Neuron (in vitro differentiated cells): Measurements from ENCODE around the gene CACNB3.
A peak's percentile ranks its signal among the peaks of the same experiment; 100 is the strongest.

ENCODE experiments used
- H2AFZ ChIP-seq: one replicate; pipeline ENCODE4 v1.6.1; 2013; ENCODE audit warnings: low read depth, mild to moderate bottlenecking, inconsistent platforms, low read length, moderate library complexity
- H3K27me3 ChIP-seq: one replicate; pipeline ENCODE4 v1.6.1; 2013; ENCODE audit warnings: low read length; ENCODE audit not compliant: insufficient read depth
- H3K36me3 ChIP-seq: one replicate; pipeline ENCODE4 v1.6.1; 2013; ENCODE audit warnings: low read length; ENCODE audit not compliant: insufficient read depth
- H3K4me1 ChIP-seq: one replicate; pipeline ENCODE4 v1.6.1; 2013; ENCODE audit warnings: low read length; ENCODE audit not compliant: insufficient read depth
- H3K4me3 ChIP-seq: 2 replicates; pipeline ENCODE4 v1.5.1; 2013; ENCODE audit warnings: mild to moderate bottlenecking, low read length, moderate library complexity
- H3K9me3 ChIP-seq: one replicate; pipeline ENCODE4 v1.6.1; 2013; ENCODE audit warnings: low read length

Gene CACNB3

DNA sequence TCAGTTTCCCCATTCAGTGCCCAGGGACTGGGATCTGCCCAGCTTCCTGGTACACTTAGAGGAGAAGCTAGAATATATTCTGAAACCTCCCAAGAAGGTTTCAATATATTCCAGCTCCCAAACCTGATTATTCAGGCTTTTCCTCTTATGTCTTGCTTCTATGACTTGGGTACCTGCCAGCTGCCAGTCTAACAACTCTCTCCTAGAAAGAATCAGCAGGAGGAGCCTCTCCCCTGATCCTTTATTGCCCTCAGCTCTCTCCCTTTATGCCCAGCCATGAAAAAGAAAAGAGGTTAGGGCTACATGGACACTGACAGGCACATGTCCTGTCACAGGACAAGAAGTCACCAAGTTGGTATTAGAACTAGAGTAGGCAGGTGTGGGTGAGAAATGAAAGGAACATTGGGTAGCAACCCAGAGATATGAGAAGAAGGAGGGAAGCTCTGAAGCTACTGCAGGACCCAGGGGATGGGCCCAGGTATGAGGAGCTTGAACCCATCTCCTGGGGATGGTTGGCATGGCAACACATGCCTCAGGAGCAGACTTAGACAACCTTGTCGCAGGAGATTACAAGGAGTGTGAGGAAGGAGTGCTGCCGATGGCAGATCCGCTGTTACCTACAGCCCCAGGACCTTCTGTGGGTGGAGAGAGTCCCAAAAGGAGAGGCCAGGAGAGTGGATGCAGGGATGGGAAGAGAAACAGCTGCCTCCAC is 2.0 kb upstream of the CACNB3 start:
- peak overlapping the region; percentile 54 for H3K4me3 ChIP-seq
- no peaks in the 10 kb centered on the region for H3K36me3 ChIP-seq
- no peaks in the 10 kb centered on the region for H3K9me3 ChIP-seq
- no peak overlapping the region for H2AFZ ChIP-seq
- H3K27me3 ChIP-seq: no peaks in the 10 kb centered on the region
- peaks cover 36% of the 10 kb centered on the region for H3K4me1 ChIP-seq

DNA sequence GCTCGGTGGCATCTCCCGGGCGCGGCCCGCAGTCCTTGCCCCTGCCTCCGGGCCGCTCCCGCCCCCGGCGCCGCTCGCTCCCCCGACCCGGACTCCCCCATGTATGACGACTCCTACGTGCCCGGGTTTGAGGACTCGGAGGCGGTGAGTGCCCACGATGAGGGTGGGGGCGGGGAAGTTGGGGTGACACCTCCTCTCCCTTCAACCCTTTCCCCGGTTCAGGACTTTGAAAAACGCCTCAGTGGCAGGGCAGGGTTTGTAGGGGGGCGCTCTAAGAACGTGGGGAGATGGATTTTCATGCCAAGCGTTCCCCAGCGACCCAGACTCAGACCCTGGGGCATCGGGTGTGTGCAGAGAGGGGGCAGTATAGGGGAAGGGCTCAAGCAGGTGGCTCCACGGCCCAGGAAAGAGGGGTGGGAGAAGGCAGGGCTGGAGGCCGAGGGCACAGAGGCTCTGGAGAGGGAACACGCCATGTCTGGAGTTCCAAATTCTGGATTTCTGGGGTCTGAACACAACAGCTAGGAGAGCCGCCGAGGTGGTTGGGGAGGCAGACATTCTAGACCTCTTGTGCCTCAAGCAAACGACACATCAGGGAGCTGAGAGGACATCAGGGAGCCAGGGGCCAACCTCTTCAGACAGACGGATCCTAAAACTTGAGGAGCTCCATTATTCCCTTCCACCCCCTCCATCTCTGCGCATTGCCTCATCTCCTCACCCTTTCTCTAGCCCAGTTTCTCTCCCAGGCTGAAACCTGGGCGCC is 715 bp downstream of the CACNB3 start:
- Histone ChIP-seq H3K4me1 (peaks cover 34% of the 10 kb centered on the region), H3K4me3 (peak overlapping the region; percentile 78), H2AFZ (no peak overlapping the region)

DNA sequence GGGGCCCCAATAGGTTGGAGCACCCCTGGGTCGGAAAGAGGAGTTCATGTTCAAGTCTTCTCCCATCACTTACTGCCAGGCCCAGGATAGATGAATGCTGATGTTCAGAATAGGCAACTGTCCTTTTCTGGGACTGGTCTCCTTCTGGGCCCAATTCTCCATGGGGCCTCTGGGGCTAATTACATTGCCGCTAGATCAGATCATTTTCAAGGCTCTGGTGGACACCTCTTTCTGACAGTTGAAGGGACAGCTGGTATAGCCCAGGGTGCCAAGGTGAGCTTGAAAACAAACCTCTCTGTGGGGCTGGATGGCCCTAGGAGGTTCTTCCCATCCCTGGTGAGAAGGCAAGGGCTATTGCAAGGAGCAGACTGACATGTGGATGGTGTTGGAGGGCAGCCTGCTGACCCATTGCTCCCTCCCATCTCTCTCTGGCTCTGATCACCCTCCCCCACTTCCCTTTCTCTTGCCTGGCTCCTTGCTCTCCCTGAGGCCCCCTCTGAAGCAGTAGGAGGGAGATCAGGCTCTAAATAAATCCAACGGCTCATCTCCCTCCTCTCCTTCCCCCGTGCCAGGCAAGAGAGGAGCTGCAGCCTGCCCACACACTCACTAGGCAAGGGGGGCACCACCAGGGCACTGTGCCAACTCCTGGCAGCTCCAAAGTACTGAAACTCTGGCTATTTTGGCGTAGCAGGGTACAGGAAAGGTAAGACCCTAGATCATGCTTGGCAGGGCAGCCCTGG is 1.9 kb downstream of the CACNB3 start:
- Histone ChIP-seq H3K4me1 (peaks cover 34% of the 10 kb centered on the region), H3K4me3 (no peak overlapping the region), H3K9me3 (no peaks in the 10 kb centered on the region), H3K27me3 (no peaks in the 10 kb centered on the region), H2AFZ (no peak overlapping the region), H3K36me3 (peaks cover 31% of the 10 kb centered on the region)

More for the DNA sequence above, 715 bp downstream of the CACNB3 start:
- Histone ChIP-seq H3K27me3 (no peaks in the 10 kb centered on the region), H3K9me3 (no peaks in the 10 kb centered on the region), H3K36me3 (peaks cover 20% of the 10 kb centered on the region)

DNA sequence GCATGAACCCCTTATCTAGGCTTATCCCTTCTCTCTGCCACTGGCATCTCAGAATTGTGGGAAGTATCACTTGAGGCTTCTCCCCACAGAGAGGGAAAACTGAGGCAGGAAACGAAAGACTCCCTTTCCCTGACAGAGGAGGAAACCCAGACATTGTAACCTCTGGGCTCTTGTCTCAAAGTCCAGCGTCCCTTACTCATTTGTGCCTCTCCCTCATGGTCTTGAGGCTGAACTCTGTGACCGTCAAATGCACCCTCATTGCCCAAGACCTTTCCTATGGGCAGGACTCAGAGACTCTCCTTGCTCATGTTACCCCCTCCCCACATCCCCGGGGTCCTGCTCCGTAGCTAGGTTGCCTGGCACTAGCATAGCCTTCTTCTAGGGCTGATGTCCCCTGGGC is 3.8 kb downstream of the CACNB3 start:
- Histone ChIP-seq H3K9me3 (no peaks in the 10 kb centered on the region), H3K27me3 (no peaks in the 10 kb centered on the region), H2AFZ (no peak overlapping the region), H3K4me1 (peaks cover 19% of the 10 kb centered on the region), H3K4me3 (no peak overlapping the region), H3K36me3 (peaks cover 51% of the 10 kb centered on the region)

DNA sequence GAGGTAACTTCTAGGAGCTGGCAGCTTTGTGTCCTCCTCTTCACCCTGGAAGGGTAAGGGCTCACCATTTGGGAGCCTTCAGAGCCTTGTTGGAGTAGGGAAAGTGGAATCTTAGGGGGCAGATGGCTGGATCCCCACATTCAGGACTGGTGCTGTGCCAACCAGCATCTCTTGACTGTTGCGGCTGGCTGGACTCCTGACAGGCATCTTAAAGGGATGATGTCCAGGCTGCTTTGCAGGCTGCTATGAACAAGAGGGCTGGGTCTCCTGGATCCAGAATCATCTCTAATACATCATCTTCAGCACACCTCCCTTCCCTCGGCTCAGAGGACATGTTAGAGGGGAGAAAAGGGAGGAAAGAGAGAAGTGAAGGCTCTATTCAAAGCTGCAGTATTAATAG is 4.4 kb downstream of the CACNB3 start:
- no peak overlapping the region for H3K4me3 ChIP-seq
- peaks cover 13% of the 10 kb centered on the region for H3K4me1 ChIP-seq
- no peak overlapping the region for H2AFZ ChIP-seq
- H3K9me3 ChIP-seq: no peaks in the 10 kb centered on the region
- H3K27me3 ChIP-seq: no peaks in the 10 kb centered on the region
- H3K36me3 ChIP-seq: peaks cover 56% of the 10 kb centered on the region

DNA sequence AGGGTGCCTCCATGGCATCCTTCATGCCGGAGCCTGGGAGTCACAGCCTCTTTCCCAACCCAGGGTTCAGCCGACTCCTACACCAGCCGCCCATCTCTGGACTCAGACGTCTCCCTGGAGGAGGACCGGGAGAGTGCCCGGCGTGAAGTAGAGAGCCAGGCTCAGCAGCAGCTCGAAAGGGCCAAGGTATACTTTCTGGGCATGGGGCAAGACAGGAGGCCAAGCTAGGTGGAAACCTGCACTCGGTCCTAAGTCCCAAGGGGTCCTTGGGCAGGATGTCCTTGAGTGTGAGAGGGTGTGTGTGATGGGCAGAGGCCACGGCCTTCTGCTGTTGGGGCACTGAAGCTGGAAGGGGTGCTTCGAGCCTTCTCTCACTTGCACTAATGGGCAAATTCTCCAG is 5.0 kb downstream of the CACNB3 start:
- no peaks in the 10 kb centered on the region for H3K9me3 ChIP-seq
- H3K4me1 ChIP-seq: peaks cover 9% of the 10 kb centered on the region
- H2AFZ ChIP-seq: no peak overlapping the region
- no peak overlapping the region for H3K4me3 ChIP-seq
- H3K36me3 ChIP-seq: peaks cover 62% of the 10 kb centered on the region
- H3K27me3 ChIP-seq: no peaks in the 10 kb centered on the region

DNA sequence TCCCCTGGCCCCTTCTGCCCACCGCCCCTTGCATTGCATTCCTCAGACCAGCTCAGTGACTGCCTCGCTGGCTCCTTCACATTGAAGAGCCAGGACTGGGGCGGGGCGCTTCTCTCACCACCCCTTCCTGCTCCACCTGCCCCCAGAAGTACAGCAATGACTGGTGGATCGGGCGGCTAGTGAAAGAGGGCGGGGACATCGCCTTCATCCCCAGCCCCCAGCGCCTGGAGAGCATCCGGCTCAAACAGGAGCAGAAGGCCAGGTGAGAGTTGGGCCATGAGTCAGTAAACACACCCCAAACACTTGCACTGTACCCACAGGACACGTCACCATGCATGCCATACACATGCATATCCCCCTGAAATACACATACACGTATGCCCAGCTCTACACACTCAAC is 5.8 kb downstream of the CACNB3 start:
- no peak overlapping the region for H3K4me3 ChIP-seq
- no peaks in the 10 kb centered on the region for H3K27me3 ChIP-seq
- H3K36me3 ChIP-seq: peaks cover 70% of the 10 kb centered on the region
- H3K4me1 ChIP-seq: peaks cover 6% of the 10 kb centered on the region
- H2AFZ ChIP-seq: no peak overlapping the region
- no peaks in the 10 kb centered on the region for H3K9me3 ChIP-seq

DNA sequence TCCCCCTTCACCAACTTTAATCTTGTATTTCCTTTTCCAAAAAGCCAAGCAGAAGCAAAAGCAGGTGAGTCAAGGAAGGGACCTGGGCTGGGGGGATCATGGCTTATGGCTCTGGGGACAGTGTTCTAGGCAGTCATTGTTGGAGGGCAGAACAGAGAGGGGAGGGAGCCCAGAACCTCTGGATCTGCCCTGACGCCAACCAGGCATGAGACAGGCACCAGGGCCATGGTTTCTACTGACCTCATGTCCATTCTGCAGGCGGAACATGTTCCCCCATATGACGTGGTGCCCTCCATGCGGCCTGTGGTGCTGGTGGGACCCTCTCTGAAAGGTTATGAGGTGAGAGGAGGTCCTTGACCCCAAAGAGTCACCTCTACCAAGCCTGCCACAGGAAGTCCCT is 6.6 kb downstream of the CACNB3 start:
- no peak overlapping the region for H2AFZ ChIP-seq
- no peaks in the 10 kb centered on the region for H3K4me1 ChIP-seq
- no peaks in the 10 kb centered on the region for H3K9me3 ChIP-seq
- no peak overlapping the region for H3K4me3 ChIP-seq
- peaks cover 78% of the 10 kb centered on the region for H3K36me3 ChIP-seq
- no peaks in the 10 kb centered on the region for H3K27me3 ChIP-seq

DNA sequence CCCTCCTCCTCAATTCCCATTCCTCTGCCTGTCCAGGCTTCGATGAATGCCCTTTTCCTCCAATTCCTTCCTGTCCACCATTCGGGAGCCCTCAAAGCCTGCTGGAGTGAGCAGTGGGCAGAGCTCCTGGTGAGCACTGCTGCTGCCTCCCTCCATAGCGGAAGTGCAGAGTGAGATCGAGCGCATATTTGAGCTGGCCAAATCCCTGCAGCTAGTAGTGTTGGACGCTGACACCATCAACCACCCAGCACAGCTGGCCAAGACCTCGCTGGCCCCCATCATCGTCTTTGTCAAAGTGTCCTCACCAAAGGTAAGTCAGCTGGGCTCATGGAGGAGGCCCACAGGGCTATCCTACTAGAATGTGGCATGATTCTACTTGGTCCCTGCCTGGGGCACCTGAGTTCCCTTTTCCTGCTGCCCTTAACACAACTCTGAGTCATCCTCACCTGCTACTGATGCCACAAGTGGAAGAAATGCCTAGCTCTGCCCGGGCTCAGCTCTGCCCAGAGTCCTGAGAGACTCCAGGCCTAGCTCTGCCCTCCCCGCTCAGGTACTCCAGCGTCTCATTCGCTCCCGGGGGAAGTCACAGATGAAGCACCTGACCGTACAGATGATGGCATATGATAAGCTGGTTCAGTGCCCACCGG is 8.0 kb downstream of the CACNB3 start:
- Histone ChIP-seq H3K4me3 (no peak overlapping the region), H2AFZ (no peak overlapping the region), H3K36me3 (peaks cover 92% of the 10 kb centered on the region)

DNA sequence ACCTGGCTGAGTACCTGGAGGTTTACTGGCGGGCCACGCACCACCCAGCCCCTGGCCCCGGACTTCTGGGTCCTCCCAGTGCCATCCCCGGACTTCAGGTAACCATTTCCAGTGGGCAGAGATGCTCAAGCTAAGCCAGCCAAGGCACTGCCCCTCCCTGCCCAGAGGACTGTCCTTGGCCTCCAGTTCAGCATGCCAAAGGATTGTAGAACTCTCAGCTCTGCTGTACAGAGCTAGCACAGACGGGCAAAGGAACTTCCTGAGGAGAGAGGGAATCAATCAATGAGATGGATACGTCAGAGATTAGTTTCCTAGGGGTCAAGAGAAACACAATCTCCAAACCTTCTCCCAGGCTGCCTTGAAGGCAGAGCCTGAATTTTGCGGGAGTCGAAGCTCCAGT is 8.7 kb downstream of the CACNB3 start:
- Histone ChIP-seq H3K36me3 (peaks cover 99% of the 10 kb centered on the region), H3K27me3 (no peaks in the 10 kb centered on the region), H3K4me3 (no peak overlapping the region), H3K4me1 (no peaks in the 10 kb centered on the region), H2AFZ (no peak overlapping the region), H3K9me3 (no peaks in the 10 kb centered on the region)

More for the DNA sequence above, 8.0 kb downstream of the CACNB3 start:
- H3K27me3 ChIP-seq: no peaks in the 10 kb centered on the region
- H3K9me3 ChIP-seq: no peaks in the 10 kb centered on the region
- H3K4me1 ChIP-seq: no peaks in the 10 kb centered on the region

DNA sequence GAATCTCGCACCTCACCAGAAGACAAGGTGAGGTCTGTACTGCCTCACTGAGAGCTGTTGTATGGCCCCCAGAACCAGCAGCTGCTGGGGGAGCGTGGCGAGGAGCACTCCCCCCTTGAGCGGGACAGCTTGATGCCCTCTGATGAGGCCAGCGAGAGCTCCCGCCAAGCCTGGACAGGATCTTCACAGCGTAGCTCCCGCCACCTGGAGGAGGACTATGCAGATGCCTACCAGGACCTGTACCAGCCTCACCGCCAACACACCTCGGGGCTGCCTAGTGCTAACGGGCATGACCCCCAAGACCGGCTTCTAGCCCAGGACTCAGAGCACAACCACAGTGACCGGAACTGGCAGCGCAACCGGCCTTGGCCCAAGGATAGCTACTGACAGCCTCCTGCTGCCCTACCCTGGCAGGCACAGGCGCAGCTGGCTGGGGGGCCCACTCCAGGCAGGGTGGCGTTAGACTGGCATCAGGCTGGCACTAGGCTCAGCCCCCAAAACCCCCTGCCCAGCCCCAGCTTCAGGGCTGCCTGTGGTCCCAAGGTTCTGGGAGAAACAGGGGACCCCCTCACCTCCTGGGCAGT is 9.3 kb downstream of the CACNB3 start:
- peaks cover 99% of the 10 kb centered on the region for H3K36me3 ChIP-seq

DNA sequence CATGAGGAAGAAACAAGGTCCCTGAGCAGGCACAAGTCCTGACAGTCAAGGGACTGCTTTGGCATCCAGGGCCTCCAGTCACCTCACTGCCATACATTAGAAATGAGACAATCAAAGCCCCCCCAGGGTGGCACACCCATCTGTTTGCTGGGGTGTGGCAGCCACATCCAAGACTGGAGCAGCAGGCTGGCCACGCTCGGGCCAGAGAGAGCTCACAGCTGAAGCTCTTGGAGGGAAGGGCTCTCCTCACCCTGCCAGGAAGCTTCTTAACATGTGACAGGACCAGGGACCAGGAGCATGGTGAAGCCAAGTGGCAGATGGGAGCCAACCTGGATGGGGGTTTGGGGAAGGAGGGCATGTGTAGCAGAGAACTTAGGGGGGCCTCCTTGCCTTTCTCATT is 10.0 kb downstream of the CACNB3 start:
- Histone ChIP-seq H3K4me1 (no peaks in the 10 kb centered on the region), H2AFZ (no peak overlapping the region), H3K9me3 (no peaks in the 10 kb centered on the region), H3K4me3 (no peak overlapping the region), H3K27me3 (no peaks in the 10 kb centered on the region), H3K36me3 (peaks cover 99% of the 10 kb centered on the region)

More for the DNA sequence above, 9.3 kb downstream of the CACNB3 start:
- Histone ChIP-seq H3K4me1 (no peaks in the 10 kb centered on the region), H2AFZ (no peak overlapping the region), H3K27me3 (no peaks in the 10 kb centered on the region), H3K4me3 (no peak overlapping the region), H3K9me3 (no peaks in the 10 kb centered on the region)
